ENCODE data around the gene ZNF805. TPM values are rescaled to one million over a fixed set of nuclear protein-coding genes. Genes with fewer than 3 reads are reported as not detected.

The ZNF805 gene
- total and polyA plus RNA-seq, 2 of the 13 experiments (the other 11 are each of a cell fraction or from before 2014, with no cell fraction given), result 5.1 to 12.8 TPM

- TF ChIP-seq ZNF512B (CRISPR knock-in tag; IDR thresholded peaks at IDR 0.05; ENCODE audit: borderline replicate concordance) (no peak), KDM5B (CRISPR knock-in tag; IDR thresholded peaks at IDR 0.05; ENCODE audit: borderline replicate concordance) (peak; percentile 77; the same call in 1 of the 2 replicates), CTCF (CRISPR knock-in tag; IDR thresholded peaks at IDR 0.05) (peak; percentile 15; the same call in 1 of the 2 replicates), ZFP41 (CRISPR knock-in tag; IDR thresholded peaks at IDR 0.05; ENCODE audit: borderline replicate concordance) (peak; percentile 28; the same call in 1 of the 2 replicates), ZNF20 (CRISPR knock-in tag; IDR thresholded peaks at IDR 0.05) (no peak), DBP (CRISPR knock-in tag; IDR thresholded peaks at IDR 0.05; ENCODE audit: not compliant biosample characterization) (peak; percentile 68), ZNF142 (CRISPR knock-in tag; IDR thresholded peaks at IDR 0.05) (no peak), PPARG (CRISPR knock-in tag; conservative IDR thresholded peaks at IDR 0.05) (no peak), MTF2 (CRISPR knock-in tag; IDR thresholded peaks at IDR 0.05; ENCODE audit: borderline replicate concordance) (peak; percentile 74), MAF1 (CRISPR knock-in tag; IDR thresholded peaks at IDR 0.05; ENCODE audit: borderline replicate concordance) (no peak), RBM22 (optimal IDR thresholded peaks at IDR 0.05; ENCODE audit: low read length) (no peak), EZH2 (conservative IDR thresholded peaks at IDR 0.05; ENCODE audit: low read depth, low read length) (no peak), ZNF615 (CRISPR knock-in tag; IDR thresholded peaks at IDR 0.05; ENCODE audit: borderline replicate concordance) (no peak), HIVEP1 (CRISPR knock-in tag; IDR thresholded peaks at IDR 0.05) (no peak), ELF4 (CRISPR knock-in tag; IDR thresholded peaks at IDR 0.05; ENCODE audit: borderline replicate concordance) (peak; percentile 58; the same call in 1 of the 2 replicates), MAX (IDR thresholded peaks at IDR 0.05) (peak; percentile 27)
Observed at GRCh38 chr19:57191141-57192076, 49.0 kb upstream of the ZNF805 start, which contains the start of gene ZNF264 (continued).

All from HepG2 (cell line).